Measurements from ENCODE around the gene CCDC188. TPM values are rescaled to one million over a fixed set of nuclear protein-coding genes. Genes with fewer than 3 reads are reported as not detected.

The CCDC188 gene
- total RNA-seq, 1 experiment from 2014 or later: not detected

DNA sequence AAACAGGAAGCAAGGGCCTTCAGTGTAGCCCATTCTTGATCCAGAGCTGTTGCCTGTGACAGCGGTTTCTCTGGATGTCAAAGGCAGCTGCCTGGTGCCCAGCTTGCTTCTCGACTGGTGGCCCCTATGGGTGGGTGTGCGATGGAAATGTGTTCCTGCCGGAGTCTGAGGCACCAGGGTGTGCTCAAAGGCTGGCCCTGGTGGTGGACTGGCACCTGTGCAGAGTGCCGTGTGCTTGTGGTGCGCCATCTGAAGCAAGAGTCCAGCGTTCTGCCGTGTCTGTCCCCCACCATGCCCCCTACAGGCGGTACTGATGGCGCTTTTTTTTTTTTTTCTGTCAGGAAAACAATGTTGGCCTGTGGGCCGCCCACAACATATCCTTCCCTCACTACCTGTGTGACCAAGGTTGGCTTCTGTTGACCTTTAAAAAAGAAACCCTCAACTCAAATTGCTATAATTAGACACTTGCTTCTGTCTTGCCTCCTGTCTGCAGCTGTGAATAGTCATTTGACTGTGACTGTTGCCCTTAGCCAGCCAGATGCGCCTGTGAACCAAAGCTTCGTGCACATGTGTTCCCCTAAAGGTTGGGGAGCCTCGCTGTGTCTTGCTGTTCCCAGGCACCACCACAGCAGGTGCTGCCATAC lies 39.7 kb downstream of the CCDC188 start:
- Histone ChIP-seq H3K14ac (ENCODE audit: insufficient read depth, low read length) (no peak overlapping the region), H3K18ac (ENCODE audit: insufficient read length, low read depth, low read length) (no peak overlapping the region), H2BK120ac (ENCODE audit: low read depth, low read length, poor library complexity, severe bottlenecking) (no peak overlapping the region), H3K56ac (ENCODE audit: insufficient read length, low read depth, low read length) (no peak overlapping the region), H3K4me1 (ENCODE audit: insufficient read depth, low read length) (no peaks in the 10 kb centered on the region), H4K8ac (replicated peaks; ENCODE audit: insufficient read length, low read depth, low read length) (no peak overlapping the region), H3K27me3 (ENCODE audit: insufficient read depth, low read length) (no peaks in the 10 kb centered on the region), H2AK5ac (ENCODE audit: insufficient read length, low read length) (no peak overlapping the region), H3K79me1 (ENCODE audit: insufficient read depth, low read depth, low read length, poor library complexity, severe bottlenecking) (peaks cover 3% of the 10 kb centered on the region), H3K79me2 (ENCODE audit: insufficient read depth, low read length) (no peaks in the 10 kb centered on the region; the same call in 1 of the 2 replicates), H3T11ph (ENCODE audit: low read length) (no peak overlapping the region), H3K27ac (ENCODE audit: insufficient read length, low read depth, low read length) (no peak overlapping the region), H2AFZ (ENCODE audit: low read length) (no peak overlapping the region), H2BK15ac (ENCODE audit: low read depth, low read length) (no peak overlapping the region), H3K9me3 (ENCODE audit: control insufficient read depth, low read depth, low read length) (no peaks in the 10 kb centered on the region), H2BK20ac (ENCODE audit: low read depth, low read length, poor library complexity, severe bottlenecking) (no peak overlapping the region), H3K23ac (ENCODE audit: insufficient read length, low read depth, low read length) (no peak overlapping the region), H4K5ac (ENCODE audit: insufficient read length, low read depth, low read length) (no peak overlapping the region), H4K20me1 (ENCODE audit: control insufficient read depth, insufficient read depth, insufficient read length) (no peaks in the 10 kb centered on the region), H3K4me2 (ENCODE audit: insufficient read depth, insufficient read length, low read length) (no peak overlapping the region), H3K9ac (ENCODE audit: extremely low read depth, insufficient read length, low read length) (no peak overlapping the region), H3K4ac (ENCODE audit: low read depth, low read length) (no peak overlapping the region), H4K91ac (ENCODE audit: insufficient read length, low read depth, low read length) (no peak overlapping the region), H2BK12ac (ENCODE audit: insufficient read length, low read depth, low read length) (no peak overlapping the region), H2BK5ac (ENCODE audit: insufficient read length, low read length) (no peak overlapping the region), H3K23me2 (ENCODE audit: insufficient read length, low read depth, low read length, poor library complexity, severe bottlenecking) (no peaks in the 10 kb centered on the region)
- no CpG with 5 or more reads among the region's 14 CpGs for WGBS (ENCODE audit: extremely low coverage, insufficient read length, low lambda C conversion rate)
- H3K4me1 Mint-ChIP-seq: no peaks in the 10 kb centered on the region; a peak in 2 of 4 replicates
- no peak for DNase-seq
- TF ChIP-seq, protein P1, sequence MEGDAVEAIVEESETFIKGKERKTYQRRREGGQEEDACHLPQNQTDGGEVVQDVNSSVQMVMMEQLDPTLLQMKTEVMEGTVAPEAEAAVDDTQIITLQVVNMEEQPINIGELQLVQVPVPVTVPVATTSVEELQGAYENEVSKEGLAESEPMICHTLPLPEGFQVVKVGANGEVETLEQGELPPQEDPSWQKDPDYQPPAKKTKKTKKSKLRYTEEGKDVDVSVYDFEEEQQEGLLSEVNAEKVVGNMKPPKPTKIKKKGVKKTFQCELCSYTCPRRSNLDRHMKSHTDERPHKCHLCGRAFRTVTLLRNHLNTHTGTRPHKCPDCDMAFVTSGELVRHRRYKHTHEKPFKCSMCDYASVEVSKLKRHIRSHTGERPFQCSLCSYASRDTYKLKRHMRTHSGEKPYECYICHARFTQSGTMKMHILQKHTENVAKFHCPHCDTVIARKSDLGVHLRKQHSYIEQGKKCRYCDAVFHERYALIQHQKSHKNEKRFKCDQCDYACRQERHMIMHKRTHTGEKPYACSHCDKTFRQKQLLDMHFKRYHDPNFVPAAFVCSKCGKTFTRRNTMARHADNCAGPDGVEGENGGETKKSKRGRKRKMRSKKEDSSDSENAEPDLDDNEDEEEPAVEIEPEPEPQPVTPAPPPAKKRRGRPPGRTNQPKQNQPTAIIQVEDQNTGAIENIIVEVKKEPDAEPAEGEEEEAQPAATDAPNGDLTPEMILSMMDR (conservative IDR thresholded peaks at IDR 0.05): peak; percentile 65
- H3K36me3 Mint-ChIP-seq (ENCODE audit: insufficient read depth in 1 of 3, low read depth in 3 of 3): peaks cover 32 to 73% (median 61%) of the 10 kb centered on the region in 3 experiments; a peak in 6 of 7 replicates
- peak overlapping the region in 2 of 3 experiments; percentile 28 to 94; a peak in 3 of 7 replicates for H3K27ac Mint-ChIP-seq
- H3K9me3 Mint-ChIP-seq: no peaks in the 10 kb centered on the region
- no peaks in the 10 kb centered on the region; the same call in 1 of the 2 replicates for H3K27me3 Mint-ChIP-seq (ENCODE audit: low read depth)
- H3K4me3 Mint-ChIP-seq: no peak overlapping the region; a peak in 1 of 5 replicates

Measured in H9 (cell line).